ENCODE data around the gene DOK7. TPM values are rescaled to one million over a fixed set of nuclear protein-coding genes. Genes with fewer than 3 reads are reported as not detected.

The DOK7 gene
- 2.5 TPM for total RNA-seq

GRCh38 chr4:3462790-3463415 is at the start of gene DOK7:
Gene DOK7 (plus strand): TSS chr4:3463306. CDS start chr4:3463376, 70 bp downstream.

GRCh38 chr4:3441501-3442459 is 21.3 kb upstream of the DOK7 start, which contains the start of gene HGFAC:
Gene HGFAC (plus strand): TSS chr4:3441968. CDS start chr4:3442002, 34 bp downstream.

GRCh38 chr4:3531879-3532750 is 69.0 kb downstream of the DOK7 start, which contains the start of gene LRPAP1:
Gene LRPAP1 (minus strand): TSS chr4:3532422. CDS start chr4:3532412, 10 bp downstream.

Other genes starting within 250 kb of the DOK7 start
- 15.7 TPM for gene MSANTD1, start 214.1 kb upstream of the DOK7 start, total RNA-seq
- gene RGS12, start 170.3 kb upstream of the DOK7 start, total RNA-seq: 70.4 TPM
- gene HGFAC, start 21.3 kb upstream of the DOK7 start, total RNA-seq: 1.2 TPM
- gene LRPAP1, start 69.1 kb downstream of the DOK7 start, total RNA-seq: 31.6 TPM